ENCODE data around the gene CEP162.

The CEP162 gene

DNA sequence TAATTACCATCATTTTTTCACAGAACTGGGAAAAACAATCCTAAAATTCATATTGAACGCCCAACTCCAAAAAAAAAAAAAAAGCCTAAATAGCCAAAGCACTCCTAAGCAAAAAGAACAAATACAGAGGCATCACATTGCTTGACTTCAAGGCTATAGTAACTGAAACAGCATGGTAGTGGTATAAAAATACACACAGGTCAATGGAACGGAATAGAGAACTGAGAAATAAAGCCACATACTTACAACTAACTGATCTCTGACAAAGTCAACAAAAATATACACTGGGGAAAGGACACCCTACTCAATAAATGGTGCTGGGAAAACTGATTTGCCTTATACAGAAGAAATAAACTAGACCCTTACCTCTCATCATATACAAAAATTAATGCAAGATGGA, 104.3 kb downstream of the CEP162 start:
- CTCF ChIA-PET, result no interaction called here
- TF ChIP-seq, protein P1, sequence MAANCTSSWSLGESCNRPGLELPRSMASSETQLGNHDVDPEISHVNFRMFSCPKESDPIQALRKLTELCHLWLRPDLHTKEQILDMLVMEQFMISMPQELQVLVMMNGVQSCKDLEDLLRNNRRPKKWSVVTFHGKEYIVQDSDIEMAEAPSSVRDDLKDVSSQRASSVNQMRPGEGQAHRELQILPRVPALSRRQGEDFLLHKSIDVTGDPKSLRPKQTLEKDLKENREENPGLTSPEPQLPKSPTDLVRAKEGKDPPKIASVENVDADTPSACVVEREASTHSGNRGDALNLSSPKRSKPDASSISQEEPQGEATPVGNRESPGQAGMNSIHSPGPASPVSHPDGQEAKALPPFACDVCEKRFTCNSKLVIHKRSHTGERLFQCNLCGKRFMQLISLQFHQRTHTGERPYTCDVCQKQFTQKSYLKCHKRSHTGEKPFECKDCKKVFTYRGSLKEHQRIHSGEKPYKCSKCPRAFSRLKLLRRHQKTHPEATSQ (tag by site-specific recombination; IDR thresholded peaks at IDR 0.05), result no peak
- no peak for TF ChIP-seq ZNF311 (tag by site-specific recombination; IDR thresholded peaks at IDR 0.05; ENCODE audit: borderline replicate concordance)
- TF ChIP-seq, protein P2, sequence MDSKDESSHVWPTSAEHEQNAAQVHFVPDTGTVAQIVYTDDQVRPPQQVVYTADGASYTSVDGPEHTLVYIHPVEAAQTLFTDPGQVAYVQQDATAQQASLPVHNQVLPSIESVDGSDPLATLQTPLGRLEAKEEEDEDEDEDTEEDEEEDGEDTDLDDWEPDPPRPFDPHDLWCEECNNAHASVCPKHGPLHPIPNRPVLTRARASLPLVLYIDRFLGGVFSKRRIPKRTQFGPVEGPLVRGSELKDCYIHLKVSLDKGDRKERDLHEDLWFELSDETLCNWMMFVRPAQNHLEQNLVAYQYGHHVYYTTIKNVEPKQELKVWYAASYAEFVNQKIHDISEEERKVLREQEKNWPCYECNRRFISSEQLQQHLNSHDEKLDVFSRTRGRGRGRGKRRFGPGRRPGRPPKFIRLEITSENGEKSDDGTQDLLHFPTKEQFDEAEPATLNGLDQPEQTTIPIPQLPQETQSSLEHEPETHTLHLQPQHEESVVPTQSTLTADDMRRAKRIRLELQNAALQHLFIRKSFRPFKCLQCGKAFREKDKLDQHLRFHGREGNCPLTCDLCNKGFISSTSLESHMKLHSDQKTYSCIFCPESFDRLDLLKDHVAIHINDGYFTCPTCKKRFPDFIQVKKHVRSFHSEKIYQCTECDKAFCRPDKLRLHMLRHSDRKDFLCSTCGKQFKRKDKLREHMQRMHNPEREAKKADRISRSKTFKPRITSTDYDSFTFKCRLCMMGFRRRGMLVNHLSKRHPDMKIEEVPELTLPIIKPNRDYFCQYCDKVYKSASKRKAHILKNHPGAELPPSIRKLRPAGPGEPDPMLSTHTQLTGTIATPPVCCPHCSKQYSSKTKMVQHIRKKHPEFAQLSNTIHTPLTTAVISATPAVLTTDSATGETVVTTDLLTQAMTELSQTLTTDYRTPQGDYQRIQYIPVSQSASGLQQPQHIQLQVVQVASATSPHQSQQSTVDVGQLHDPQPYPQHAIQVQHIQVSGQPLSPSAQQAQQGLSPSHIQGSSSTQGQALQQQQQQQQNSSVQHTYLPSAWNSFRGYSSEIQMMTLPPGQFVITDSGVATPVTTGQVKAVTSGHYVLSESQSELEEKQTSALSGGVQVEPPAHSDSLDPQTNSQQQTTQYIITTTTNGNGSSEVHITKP (tag by site-specific recombination; IDR thresholded peaks at IDR 0.05), result no peak
- TF ChIP-seq ZNF2 (tag by site-specific recombination; IDR thresholded peaks at IDR 0.05), result no peak
- no peak for TF ChIP-seq HOXC10 (CRISPR knock-in tag; IDR thresholded peaks at IDR 0.05)
- TF ChIP-seq ZNF211 (tag by site-specific recombination; IDR thresholded peaks at IDR 0.05; ENCODE audit: low read depth), result no peak
- TF ChIP-seq, protein P3, sequence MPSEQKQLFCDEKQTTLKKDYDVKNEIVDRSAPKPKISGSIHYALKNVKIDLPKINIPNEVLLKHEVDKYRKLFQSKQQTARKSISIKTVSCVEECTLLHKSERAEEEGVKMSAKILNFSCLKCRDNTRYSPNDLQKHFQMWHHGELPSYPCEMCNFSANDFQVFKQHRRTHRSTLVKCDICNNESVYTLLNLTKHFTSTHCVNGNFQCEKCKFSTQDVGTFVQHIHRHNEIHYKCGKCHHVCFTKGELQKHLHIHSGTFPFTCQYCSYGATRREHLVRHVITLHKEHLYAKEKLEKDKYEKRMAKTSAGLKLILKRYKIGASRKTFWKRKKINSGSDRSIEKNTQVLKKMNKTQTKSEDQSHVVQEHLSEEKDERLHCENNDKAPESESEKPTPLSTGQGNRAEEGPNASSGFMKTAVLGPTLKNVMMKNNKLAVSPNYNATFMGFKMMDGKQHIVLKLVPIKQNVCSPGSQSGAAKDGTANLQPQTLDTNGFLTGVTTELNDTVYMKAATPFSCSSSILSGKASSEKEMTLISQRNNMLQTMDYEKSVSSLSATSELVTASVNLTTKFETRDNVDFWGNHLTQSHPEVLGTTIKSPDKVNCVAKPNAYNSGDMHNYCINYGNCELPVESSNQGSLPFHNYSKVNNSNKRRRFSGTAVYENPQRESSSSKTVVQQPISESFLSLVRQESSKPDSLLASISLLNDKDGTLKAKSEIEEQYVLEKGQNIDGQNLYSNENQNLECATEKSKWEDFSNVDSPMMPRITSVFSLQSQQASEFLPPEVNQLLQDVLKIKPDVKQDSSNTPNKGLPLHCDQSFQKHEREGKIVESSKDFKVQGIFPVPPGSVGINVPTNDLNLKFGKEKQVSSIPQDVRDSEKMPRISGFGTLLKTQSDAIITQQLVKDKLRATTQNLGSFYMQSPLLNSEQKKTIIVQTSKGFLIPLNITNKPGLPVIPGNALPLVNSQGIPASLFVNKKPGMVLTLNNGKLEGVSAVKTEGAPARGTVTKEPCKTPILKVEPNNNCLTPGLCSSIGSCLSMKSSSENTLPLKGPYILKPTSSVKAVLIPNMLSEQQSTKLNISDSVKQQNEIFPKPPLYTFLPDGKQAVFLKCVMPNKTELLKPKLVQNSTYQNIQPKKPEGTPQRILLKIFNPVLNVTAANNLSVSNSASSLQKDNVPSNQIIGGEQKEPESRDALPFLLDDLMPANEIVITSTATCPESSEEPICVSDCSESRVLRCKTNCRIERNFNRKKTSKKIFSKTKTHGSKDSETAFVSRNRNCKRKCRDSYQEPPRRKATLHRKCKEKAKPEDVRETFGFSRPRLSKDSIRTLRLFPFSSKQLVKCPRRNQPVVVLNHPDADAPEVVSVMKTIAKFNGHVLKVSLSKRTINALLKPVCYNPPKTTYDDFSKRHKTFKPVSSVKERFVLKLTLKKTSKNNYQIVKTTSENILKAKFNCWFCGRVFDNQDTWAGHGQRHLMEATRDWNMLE (tag by site-specific recombination; conservative IDR thresholded peaks at IDR 0.05; ENCODE audit: low read depth), result no peak
- TF ChIP-seq ZNF548 (tag by site-specific recombination; IDR thresholded peaks at IDR 0.05), result no peak
- no peak for TF ChIP-seq ZNF776 (tag by site-specific recombination; IDR thresholded peaks at IDR 0.05; ENCODE audit: borderline replicate concordance)
- TF ChIP-seq, protein P4, sequence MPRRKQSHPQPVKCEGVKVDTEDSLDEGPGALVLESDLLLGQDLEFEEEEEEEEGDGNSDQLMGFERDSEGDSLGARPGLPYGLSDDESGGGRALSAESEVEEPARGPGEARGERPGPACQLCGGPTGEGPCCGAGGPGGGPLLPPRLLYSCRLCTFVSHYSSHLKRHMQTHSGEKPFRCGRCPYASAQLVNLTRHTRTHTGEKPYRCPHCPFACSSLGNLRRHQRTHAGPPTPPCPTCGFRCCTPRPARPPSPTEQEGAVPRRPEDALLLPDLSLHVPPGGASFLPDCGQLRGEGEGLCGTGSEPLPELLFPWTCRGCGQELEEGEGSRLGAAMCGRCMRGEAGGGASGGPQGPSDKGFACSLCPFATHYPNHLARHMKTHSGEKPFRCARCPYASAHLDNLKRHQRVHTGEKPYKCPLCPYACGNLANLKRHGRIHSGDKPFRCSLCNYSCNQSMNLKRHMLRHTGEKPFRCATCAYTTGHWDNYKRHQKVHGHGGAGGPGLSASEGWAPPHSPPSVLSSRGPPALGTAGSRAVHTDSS (tag by site-specific recombination; IDR thresholded peaks at IDR 0.05), result no peak
- no peak for TF ChIP-seq ZNF677 (tag by site-specific recombination; IDR thresholded peaks at IDR 0.05)
- TF ChIP-seq REPIN1 (tag by site-specific recombination; IDR thresholded peaks at IDR 0.05; ENCODE audit: low read depth), result no peak
- no peak for TF ChIP-seq ZIC2 (tag by site-specific recombination; IDR thresholded peaks at IDR 0.05)
- no peak overlapping the region for H3K4me3 ChIP-seq (ENCODE audit: low read depth, low read length)

DNA sequence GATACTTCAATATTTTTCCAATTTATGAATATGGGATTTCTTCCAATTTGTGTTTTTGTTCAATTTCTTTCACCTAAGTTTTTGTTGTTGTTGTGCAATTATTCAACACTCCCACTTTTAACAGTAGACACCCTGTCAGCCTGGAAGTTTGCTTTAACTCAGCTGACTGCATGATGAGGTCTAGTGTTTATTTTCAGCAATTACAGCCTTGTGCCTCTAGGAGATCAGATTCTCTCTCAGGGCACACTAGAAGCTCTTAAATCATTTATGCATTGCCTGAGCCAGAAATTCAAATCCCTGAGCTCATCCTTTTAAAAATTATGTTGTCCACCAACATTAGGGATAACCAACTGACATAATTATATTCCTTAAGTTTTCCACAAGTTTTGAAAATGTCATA, 108.2 kb downstream of the CEP162 start:
- no peak overlapping the region for H3K27ac ChIP-seq (ENCODE audit: extremely low read depth, low read depth, low read length)
- POLR2A ChIA-PET, result no interaction called here
- CTCF ChIA-PET, result interaction anchor here (0.6 to 1.7 kb wide), 5 partner anchors 10 to 248 kb away, joined by 3 to 7 read pairs (median 5); no protein-coding TSS in a partner anchor
- peaks cover 0 to under 1% of the 10 kb centered on the region in 2 experiments; a peak in 1 of 3 replicates for H3K36me3 ChIP-seq (ENCODE audit: control insufficient read depth in 2 of 2, insufficient read depth in 1 of 2, low read length in 2 of 2)
- H3K4me3 ChIP-seq (ENCODE audit: low read depth, low read length), result no peak overlapping the region
- no peaks in the 10 kb centered on the region for H3K4me1 ChIP-seq (ENCODE audit: control insufficient read depth, insufficient read depth, low read length)
- no peaks in the 10 kb centered on the region for H3K9me3 ChIP-seq (ENCODE audit: control insufficient read depth, insufficient read depth, low read depth, low read length)
- TF ChIP-seq HOXD13 (CRISPR knock-in tag; IDR thresholded peaks at IDR 0.05; ENCODE audit: borderline replicate concordance), result no peak
- TF ChIP-seq, protein P5, sequence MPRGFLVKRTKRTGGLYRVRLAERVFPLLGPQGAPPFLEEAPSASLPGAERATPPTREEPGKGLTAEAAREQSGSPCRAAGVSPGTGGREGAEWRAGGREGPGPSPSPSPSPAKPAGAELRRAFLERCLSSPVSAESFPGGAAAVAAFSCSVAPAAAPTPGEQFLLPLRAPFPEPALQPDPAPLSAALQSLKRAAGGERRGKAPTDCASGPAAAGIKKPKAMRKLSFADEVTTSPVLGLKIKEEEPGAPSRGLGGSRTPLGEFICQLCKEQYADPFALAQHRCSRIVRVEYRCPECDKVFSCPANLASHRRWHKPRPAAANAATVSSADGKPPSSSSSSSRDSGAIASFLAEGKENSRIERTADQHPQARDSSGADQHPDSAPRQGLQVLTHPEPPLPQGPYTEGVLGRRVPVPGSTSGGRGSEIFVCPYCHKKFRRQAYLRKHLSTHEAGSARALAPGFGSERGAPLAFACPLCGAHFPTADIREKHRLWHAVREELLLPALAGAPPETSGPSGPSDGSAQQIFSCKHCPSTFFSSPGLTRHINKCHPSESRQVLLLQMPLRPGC (tag by site-specific recombination; IDR thresholded peaks at IDR 0.05), result no peak
- TF ChIP-seq ZNF10 (tag by site-specific recombination; IDR thresholded peaks at IDR 0.05), result no peak
- TF ChIP-seq ZNF366 (tag by site-specific recombination; conservative IDR thresholded peaks at IDR 0.05), result no peak
- no peak for TF ChIP-seq BCL11A (tag by site-specific recombination; IDR thresholded peaks at IDR 0.05; ENCODE audit: low read depth)
- TF ChIP-seq ZNF138 (tag by site-specific recombination; IDR thresholded peaks at IDR 0.05; ENCODE audit: borderline replicate concordance), result no peak
- no peak for TF ChIP-seq ZBTB17 (tag by site-specific recombination; IDR thresholded peaks at IDR 0.05)
- no peak for TF ChIP-seq MYNN (tag by site-specific recombination; IDR thresholded peaks at IDR 0.05; ENCODE audit: borderline replicate concordance)

More for the DNA sequence above, 104.3 kb downstream of the CEP162 start:
- no peak overlapping the region for H3K27ac ChIP-seq (ENCODE audit: extremely low read depth, low read depth, low read length)
- peaks cover 0 to 15% of the 10 kb centered on the region in 2 experiments; a peak in 1 of 3 replicates for H3K36me3 ChIP-seq (ENCODE audit: control insufficient read depth in 2 of 2, insufficient read depth in 1 of 2, low read length in 2 of 2)
- no peaks in the 10 kb centered on the region for H3K4me1 ChIP-seq (ENCODE audit: control insufficient read depth, insufficient read depth, low read length)
- H3K9me3 ChIP-seq (ENCODE audit: control insufficient read depth, insufficient read depth, low read depth, low read length), result no peaks in the 10 kb centered on the region
- POLR2A ChIA-PET, result no interaction called here

Data from HEK293 (cell line).